HEK293T (cell line): Measurements from ENCODE around the gene ARHGAP8.

Experiments used
- CTCF ChIA-PET: fragments of 350-600 bp; formaldehyde crosslinking; extraction: SDS; loops from one replicate; lab custom pipeline; 2021; ENCODE audit warnings: antibody characterized with exemption, inconsistent platforms; lab: Yijun Ruan, JAX
- POLR2A ChIA-PET: fragments of 350-600 bp; formaldehyde crosslinking; extraction: SDS; loops from one replicate; lab custom pipeline; 2020; ENCODE audit warnings: antibody characterized with exemption, inconsistent platforms; lab: Yijun Ruan, JAX
- DNase-seq: peaks from one replicate; pipeline ENCODE4 v3.0.0; 2012; ENCODE audit warnings: mixed read lengths; ENCODE audit errors: extremely low spot score
- ARNT ChIP-seq: fragments of 450-650 bp; IDR thresholded peaks from 2 replicates; pipeline ENCODE4 v1.6.1; 2017; ENCODE audit warnings: mild to moderate bottlenecking
- BHLHE40 ChIP-seq: fragments of 450-650 bp; IDR thresholded peaks from 2 replicates; pipeline ENCODE4 v1.6.1; 2016; ENCODE audit warnings: mild to moderate bottlenecking, moderate library complexity, borderline replicate concordance
- CTBP1 ChIP-seq: fragments of 450-650 bp; IDR thresholded peaks from 2 replicates; pipeline ENCODE4 v1.6.1; 2016; ENCODE audit warnings: borderline replicate concordance
- ELF4 ChIP-seq: fragments of 450-650 bp; IDR thresholded peaks from 2 replicates; pipeline ENCODE4 v1.6.1; 2017; ENCODE audit warnings: antibody characterized with exemption
- FOXA1 ChIP-seq: fragments of 450-650 bp; IDR thresholded peaks from 2 replicates; pipeline ENCODE4 v1.6.1; 2016; ENCODE audit warnings: mild to moderate bottlenecking
- FOXK2 ChIP-seq: fragments of 450-650 bp; IDR thresholded peaks from 2 replicates; pipeline ENCODE4 v1.6.1; 2016; ENCODE audit warnings: mild to moderate bottlenecking
- FOXM1 ChIP-seq: fragments of 450-650 bp; IDR thresholded peaks from 2 replicates; pipeline ENCODE4 v1.6.1; 2017; ENCODE audit warnings: mild to moderate bottlenecking, borderline replicate concordance
- HDGF ChIP-seq: fragments of 450-650 bp; IDR thresholded peaks from 2 replicates; pipeline ENCODE4 v1.6.1; 2017; ENCODE audit warnings: antibody characterized with exemption, borderline replicate concordance
- L3MBTL2 ChIP-seq: fragments of 450-650 bp; conservative IDR thresholded peaks from 2 replicates; pipeline ENCODE4 v1.6.1; 2016; ENCODE audit warnings: mild to moderate bottlenecking
- LEF1 ChIP-seq: fragments of 450-650 bp; IDR thresholded peaks from 2 replicates; pipeline ENCODE4 v1.6.1; 2017; ENCODE audit warnings: mild to moderate bottlenecking, borderline replicate concordance
- NFRKB ChIP-seq: fragments of 450-650 bp; IDR thresholded peaks from 2 replicates; pipeline ENCODE4 v1.6.1; 2016; ENCODE audit warnings: mild to moderate bottlenecking, moderate library complexity
- SP1 ChIP-seq: fragments of 450-650 bp; IDR thresholded peaks from 2 replicates; pipeline ENCODE4 v1.6.1; 2017
- SUZ12 ChIP-seq: fragments of 450-650 bp; IDR thresholded peaks from 2 replicates; pipeline ENCODE4 v1.6.1; 2016; ENCODE audit warnings: mild to moderate bottlenecking
- TARDBP ChIP-seq: fragments of 450-650 bp; IDR thresholded peaks from 2 replicates; pipeline ENCODE4 v1.6.1; 2016
- ZNF384 ChIP-seq: fragments of 450-650 bp; IDR thresholded peaks from 2 replicates; pipeline ENCODE4 v1.6.1; 2016
- TF ChIP-seq, protein P1 (sequence below): fragments of 450-650 bp; IDR thresholded peaks from 2 replicates; pipeline ENCODE4 v1.6.1; 2016

Gene ARHGAP8

DNA sequence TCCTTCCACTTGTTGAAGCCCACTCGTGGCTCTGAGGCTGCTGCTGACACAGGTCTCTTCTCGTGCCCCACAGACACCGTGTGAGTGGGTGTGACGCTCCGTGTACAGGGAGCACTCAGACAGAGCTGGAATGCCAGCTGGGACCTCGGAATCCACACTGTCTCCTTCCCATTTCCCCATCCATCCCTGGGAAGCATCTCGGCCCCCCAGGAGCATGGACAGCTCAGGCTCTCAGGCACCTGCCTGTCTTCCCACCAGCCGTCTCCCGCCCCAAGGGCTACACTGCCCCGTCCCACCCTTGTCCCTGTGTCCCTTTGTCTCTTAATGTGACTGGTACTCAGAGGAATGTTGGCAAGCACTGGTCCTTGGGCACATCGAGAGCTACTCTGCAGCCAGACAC, 63.8 kb downstream of the ARHGAP8 start:
- CTCF ChIA-PET = no interaction called here
- POLR2A ChIA-PET = no interaction called here
- DNase-seq = no peak

DNA sequence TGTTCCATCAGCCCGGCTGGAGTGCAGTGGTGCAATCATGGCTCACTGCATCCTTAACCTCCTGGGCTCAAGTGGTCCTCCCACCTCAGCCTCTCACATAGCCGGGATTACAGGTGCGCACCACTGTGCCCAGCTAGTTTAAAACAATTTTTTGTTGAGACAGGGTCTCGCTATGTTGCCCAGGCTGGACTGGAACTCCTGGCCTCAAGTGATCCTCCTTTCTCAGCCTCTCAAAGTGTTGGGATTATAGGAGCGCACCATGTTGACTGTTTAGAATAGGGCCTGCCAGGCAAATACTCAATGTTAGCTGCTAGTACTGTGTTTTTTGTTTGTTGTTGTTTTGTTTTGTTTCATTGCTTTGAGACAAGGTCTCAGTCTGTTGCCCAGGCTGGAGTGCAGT, 66.4 kb downstream of the ARHGAP8 start:
- ChIA-PET CTCF (no interaction called here), POLR2A (no interaction called here)
- TF ChIP-seq TARDBP = no peak
- TF ChIP-seq ELF4 = no peak
- TF ChIP-seq SUZ12 = no peak
- TF ChIP-seq LEF1 = no peak
- TF ChIP-seq SP1 = no peak
- no peak for TF ChIP-seq FOXA1
- no peak for TF ChIP-seq ARNT
- no peak for TF ChIP-seq HDGF
- no peak for TF ChIP-seq L3MBTL2
- TF ChIP-seq FOXM1 = no peak
- no peak for TF ChIP-seq FOXK2
- no peak for TF ChIP-seq ZNF384
- no peak for DNase-seq

More for the DNA sequence above, 63.8 kb downstream of the ARHGAP8 start:
- TF ChIP-seq FOXK2 (no peak), FOXA1 (no peak), NFRKB (no peak), ZNF384 (no peak), ELF4 (no peak), TARDBP (no peak), LEF1 (no peak), HDGF (no peak), CTBP1 (no peak), SUZ12 (no peak)
- TF ChIP-seq, protein P1, sequence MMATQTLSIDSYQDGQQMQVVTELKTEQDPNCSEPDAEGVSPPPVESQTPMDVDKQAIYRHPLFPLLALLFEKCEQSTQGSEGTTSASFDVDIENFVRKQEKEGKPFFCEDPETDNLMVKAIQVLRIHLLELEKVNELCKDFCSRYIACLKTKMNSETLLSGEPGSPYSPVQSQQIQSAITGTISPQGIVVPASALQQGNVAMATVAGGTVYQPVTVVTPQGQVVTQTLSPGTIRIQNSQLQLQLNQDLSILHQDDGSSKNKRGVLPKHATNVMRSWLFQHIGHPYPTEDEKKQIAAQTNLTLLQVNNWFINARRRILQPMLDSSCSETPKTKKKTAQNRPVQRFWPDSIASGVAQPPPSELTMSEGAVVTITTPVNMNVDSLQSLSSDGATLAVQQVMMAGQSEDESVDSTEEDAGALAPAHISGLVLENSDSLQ = no peak

GRCh38 chr22:44819966-44820631, 67.7 kb downstream of the ARHGAP8 start:
- no peak for TF ChIP-seq ARNT
- TF ChIP-seq HDGF = no peak
- no peak for TF ChIP-seq FOXK2
- CTCF ChIA-PET = interaction anchor here (0.7 to 1.0 kb wide), 3 partner anchors 8 to 23 kb away, joined by 3 to 4 read pairs (median 3); no protein-coding TSS in a partner anchor
- POLR2A ChIA-PET = interaction anchor here (0.6 kb wide), 1 partner anchor 54 kb away, joined by 3 read pairs; no protein-coding TSS in a partner anchor
- DNase-seq = no peak

DNA sequence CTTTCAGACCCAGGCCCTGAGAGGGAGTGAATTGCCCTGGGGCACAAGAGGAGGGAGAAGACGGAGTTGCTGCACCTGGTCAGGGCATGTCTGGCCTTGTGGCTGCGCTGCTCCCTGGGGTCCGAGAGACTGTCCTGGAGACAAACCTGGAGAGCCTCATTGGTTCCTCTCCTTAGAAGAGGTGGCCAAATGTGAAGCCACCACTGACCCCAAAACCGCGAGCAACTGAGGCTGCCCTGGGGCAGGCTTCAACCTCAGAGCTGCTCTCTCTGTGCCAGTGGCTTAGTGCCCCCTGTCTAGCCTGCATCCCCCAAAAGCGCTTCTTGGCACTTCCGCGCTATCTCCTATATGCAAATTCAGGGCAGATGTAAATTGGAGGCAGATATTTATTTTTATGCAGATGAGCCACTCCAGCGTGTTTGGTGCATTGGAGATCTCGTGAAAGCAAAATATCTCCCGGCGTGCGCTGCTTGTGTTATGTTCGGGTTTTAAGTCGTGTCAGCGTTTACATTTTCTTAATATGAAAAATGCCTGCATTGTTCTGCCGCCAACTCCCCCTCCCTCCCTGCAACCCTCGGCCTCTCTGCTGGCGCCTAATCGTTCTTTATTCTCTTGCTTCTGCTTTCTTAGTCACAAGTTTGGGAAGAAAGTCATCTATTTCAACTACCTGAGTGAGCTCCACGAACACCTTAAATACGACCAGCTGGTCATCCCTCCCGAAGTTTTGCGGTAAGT, 69.5 kb downstream of the ARHGAP8 start:
- TF ChIP-seq ZNF384 (no peak), TARDBP (no peak), NFRKB (no peak), L3MBTL2 (no peak), ELF4 (no peak), LEF1 (no peak), CTBP1 (no peak), FOXA1 (no peak), BHLHE40 (no peak), ARNT (no peak), FOXK2 (no peak)
- POLR2A ChIA-PET = interaction anchor here (0.6 kb wide), 1 partner anchor 269 kb away, joined by 3 read pairs; no protein-coding TSS in a partner anchor
- CTCF ChIA-PET = no interaction called here
- DNase-seq = no peak

GRCh38 chr22:44822534-44822933, 70.2 kb downstream of the ARHGAP8 start:
- no peak for DNase-seq
- CTCF ChIA-PET = no interaction called here

GRCh38 chr22:44823396-44823795, 71.0 kb downstream of the ARHGAP8 start:
- ChIA-PET CTCF (no interaction called here), POLR2A (no interaction called here)
- DNase-seq = no peak
- TF ChIP-seq, protein P1 = no peak
- TF ChIP-seq HDGF (no peak), ARNT (no peak), TARDBP (no peak), SUZ12 (no peak), L3MBTL2 (no peak), NFRKB (no peak), FOXM1 (no peak), SP1 (no peak), BHLHE40 (no peak), ZNF384 (no peak), FOXA1 (no peak), LEF1 (no peak), FOXK2 (no peak), ELF4 (no peak), CTBP1 (no peak)

More at GRCh38 chr22:44822534-44822933, 70.2 kb downstream of the ARHGAP8 start:
- TF ChIP-seq L3MBTL2 = no peak
- TF ChIP-seq BHLHE40 = no peak
- no peak for TF ChIP-seq SP1
- TF ChIP-seq NFRKB = no peak
- TF ChIP-seq ZNF384 = no peak
- no peak for TF ChIP-seq ARNT
- POLR2A ChIA-PET = no interaction called here

DNA sequence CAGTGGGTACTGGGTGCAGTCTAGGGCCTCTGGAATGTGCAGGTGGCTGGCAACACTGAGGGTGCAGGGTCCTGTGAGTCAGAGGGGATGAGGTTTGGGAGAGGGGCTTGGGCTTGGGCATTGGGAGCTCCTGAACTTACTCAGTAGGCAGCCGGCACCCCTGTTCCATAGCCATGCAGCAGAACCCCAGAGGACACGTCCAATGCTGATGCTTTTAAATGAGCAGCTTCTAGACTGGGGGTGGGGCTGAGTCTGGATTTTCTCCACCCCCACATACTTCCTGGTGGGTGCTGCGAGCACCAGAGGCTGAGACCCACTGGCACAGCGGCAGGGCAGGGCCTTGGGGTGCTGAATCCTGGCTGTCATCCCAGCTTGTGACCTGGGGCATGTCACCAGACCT, 71.4 kb downstream of the ARHGAP8 start:
- TF ChIP-seq ARNT = no peak
- no peak for TF ChIP-seq FOXM1
- no peak for TF ChIP-seq SUZ12
- no peak for TF ChIP-seq NFRKB
- no peak for TF ChIP-seq CTBP1
- TF ChIP-seq, protein P1 = no peak
- no peak for TF ChIP-seq ZNF384
- no peak for TF ChIP-seq ELF4
- no peak for TF ChIP-seq SP1
- TF ChIP-seq L3MBTL2 = no peak
- no peak for TF ChIP-seq FOXK2
- no peak for TF ChIP-seq TARDBP
- no peak for TF ChIP-seq HDGF
- no peak for TF ChIP-seq FOXA1
- ChIA-PET POLR2A (no interaction called here), CTCF (no interaction called here)
- DNase-seq = no peak
